HepG2 (cell line): ENCODE measurements around the gene GPBP1. TPM values are rescaled to one million over a fixed set of nuclear protein-coding genes. Genes with fewer than 3 reads are reported as not detected.

ENCODE experiments used
- ATAC-seq: fragments of 200-7000 bp; cut with Tn5 transposase; 3 replicates; pipeline ENCODE4 v1.9.1; 2020; ENCODE audit warnings: mild to moderate bottlenecking, moderate library complexity
- BruUV-seq: library from RNA; stranded (reverse); fragments of 400-500 nt; replicated peaks from 2 replicates; lab custom pipeline; 2021; lab: Mats Ljungman, UMichigan
- CTCF ChIA-PET: fragments of 300-600 bp; formaldehyde crosslinking; extraction: SDS; loops from one replicate; lab custom pipeline; 2021; ENCODE audit warnings: low total read pairs, inconsistent platforms, low intra/inter-chr PET ratio; lab: Yijun Ruan, JAX
- POLR2A ChIA-PET: fragments of 350-600 bp; sonication (Branson Sonifier 250); formaldehyde crosslinking; loops from one replicate; lab custom pipeline; 2020; ENCODE audit warnings: antibody characterized with exemption, inconsistent platforms; lab: Yijun Ruan, JAX
- DNase-seq: peaks from one replicate; pipeline ENCODE4 v3.0.0-alpha.2; 2015; ENCODE audit warnings: low spot score
- FAIRE-seq: peaks from 3 replicates; lab custom pipeline; 2011; peaks lifted over from hg19 to GRCh38; lab: Jason Lieb, UNC
- H2AFZ ChIP-seq: one replicate; pipeline ENCODE4 v1.6.1; 2011; ENCODE audit warnings: low read length, inconsistent platforms
- H3K27ac ChIP-seq: fragments of 300-600 bp; 3 replicates; pipeline ENCODE4 v1.8.0; 2011; ENCODE audit warnings: mixed run types, mild to moderate bottlenecking, mixed read lengths, low read length, inconsistent platforms; ENCODE audit not compliant: insufficient read depth; ENCODE audit errors: extremely low read length
- H3K27me3 ChIP-seq, 2 experiments: fragments of 200-600 bp in 1 of 2; 2 replicates in 1 of 2; 3 replicates in 1 of 2; pipeline versions ENCODE4 v1.6.0 to v1.8.0; 2011; ENCODE audit warnings: low read length in 2 of 2, mild to moderate bottlenecking in 2 of 2, moderate library complexity in 2 of 2, inconsistent platforms in 1 of 2; ENCODE audit not compliant: insufficient read depth in 2 of 2, control insufficient read depth in 1 of 2
- H3K36me3 ChIP-seq, 2 experiments: fragments of 200-600 bp in 1 of 2; replicated peaks in 1 of 2; 2 replicates in 1 of 2; 3 replicates in 1 of 2; pipeline versions ENCODE4 v1.5.1 to v1.8.0; 2011; ENCODE audit warnings: low read length in 2 of 2, inconsistent platforms in 1 of 2; ENCODE audit not compliant: insufficient read depth in 2 of 2, control insufficient read depth in 1 of 2
- H3K4me1 ChIP-seq: 2 replicates; pipeline ENCODE4 v1.5.1; 2012; ENCODE audit warnings: low read length, inconsistent platforms; ENCODE audit not compliant: insufficient read depth
- H3K4me2 ChIP-seq: 2 replicates; pipeline ENCODE4 v1.6.0; 2011; ENCODE audit warnings: low read depth, low read length, inconsistent platforms
- H3K4me3 ChIP-seq, 3 experiments: fragments of 200-600 bp in 1 of 3; sonication (generic), shearing (Covaris generic) in 1 of 3; replicated peaks in 1 of 3; 2 replicates each; pipeline ENCODE4 v1.5.1; 2011 to 2016; ENCODE audit warnings: low read length in 3 of 3, inconsistent platforms in 2 of 3, low read depth in 2 of 3, mild to moderate bottlenecking in 2 of 3, control low read depth in 1 of 3, mixed read lengths in 1 of 3; ENCODE audit not compliant: insufficient read depth in 1 of 3
- H3K79me2 ChIP-seq: one replicate; pipeline ENCODE4 v1.6.1; 2011; ENCODE audit warnings: low read length, inconsistent platforms; ENCODE audit not compliant: insufficient read depth
- H3K9ac ChIP-seq: 2 replicates; pipeline ENCODE4 v1.6.0; 2011; ENCODE audit warnings: mild to moderate bottlenecking, low read depth, low read length, inconsistent platforms; ENCODE audit not compliant: insufficient read depth
- H3K9me3 ChIP-seq: 2 replicates; pipeline ENCODE4 v1.5.1; 2012; ENCODE audit warnings: mild to moderate bottlenecking, low read length
- H4K20me1 ChIP-seq: 2 replicates; pipeline ENCODE4 v1.6.0; 2011; ENCODE audit warnings: inconsistent platforms, mild to moderate bottlenecking, low read length, moderate library complexity; ENCODE audit not compliant: insufficient read depth
- BHLHE40 ChIP-seq: IDR thresholded peaks from 2 replicates; pipeline ENCODE4 v1.6.1; 2011; ENCODE audit warnings: low read length, improper control_type of control experiment
- GATAD2A ChIP-seq: IDR thresholded peaks from 2 replicates; pipeline ENCODE4 v1.6.1; 2016
- HNRNPH1 ChIP-seq: fragments of 200-400 bp; formaldehyde crosslinking; optimal IDR thresholded peaks from 2 replicates; pipeline ENCODE3; 2017; ENCODE audit warnings: mild to moderate bottlenecking, low read depth, low read length
- IKZF1 ChIP-seq: fragments of 450-650 bp; IDR thresholded peaks from 2 replicates; pipeline ENCODE4 v1.7.1; 2016
- JUND ChIP-seq: sonication (generic); formaldehyde crosslinking; IDR thresholded peaks from 2 replicates; pipeline ENCODE4 v1.8.0; 2022; ENCODE audit warnings: mild to moderate bottlenecking, missing genetic modification reagents
- KLF15 ChIP-seq: sonication (generic); formaldehyde crosslinking; IDR thresholded peaks from 2 replicates; pipeline ENCODE4 v1.8.1; 2023; ENCODE audit warnings: borderline replicate concordance, mild to moderate bottlenecking, inconsistent platforms, missing genetic modification reagents, mixed read lengths
- KLF16 ChIP-seq, 2 experiments: sonication (generic) in 1 of 2; formaldehyde crosslinking in 1 of 2; IDR thresholded peaks; 2 replicates each; pipeline versions ENCODE4 v1.6.1 to v1.8.0; 2016 to 2023; ENCODE audit warnings: missing genetic modification reagents in 2 of 2, missing compliant biosample characterization in 1 of 2
- MAFK ChIP-seq, 2 experiments: IDR thresholded peaks in 1 of 2; conservative IDR thresholded peaks in 1 of 2; 2 replicates each; pipeline ENCODE4 v1.6.1; 2011; ENCODE audit warnings: improper control_type of control experiment in 2 of 2, low read length in 2 of 2
- MTA1 ChIP-seq: sonication (generic); formaldehyde crosslinking; IDR thresholded peaks from 2 replicates; pipeline ENCODE4 v1.4.0; 2020; ENCODE audit warnings: missing genetic modification reagents, mild to moderate bottlenecking, borderline replicate concordance
- MTF1 ChIP-seq: sonication (generic); formaldehyde crosslinking; IDR thresholded peaks from 2 replicates; pipeline ENCODE4 v1.5.0; 2020; ENCODE audit warnings: missing genetic modification reagents
- PLRG1 ChIP-seq: fragments of 450-650 bp; conservative IDR thresholded peaks from 2 replicates; pipeline ENCODE4 v1.6.1; 2016
- SMAD3 ChIP-seq: sonication (generic); formaldehyde crosslinking; IDR thresholded peaks from 2 replicates; pipeline ENCODE4 v1.4.0; 2020; ENCODE audit warnings: missing genetic modification reagents
- SOX13 ChIP-seq, 3 experiments: fragments of 450-650 bp in 1 of 3; sonication (generic) in 1 of 3; formaldehyde crosslinking in 1 of 3; IDR thresholded peaks in 2 of 3; conservative IDR thresholded peaks in 1 of 3; 2 replicates each; pipeline versions ENCODE4 v1.5.0 to v1.6.1; 2016 to 2020; ENCODE audit warnings: antibody characterized with exemption in 1 of 3, mild to moderate bottlenecking in 1 of 3, missing compliant biosample characterization in 1 of 3, missing genetic modification reagents in 1 of 3, moderate library complexity in 1 of 3
- SYNCRIP ChIP-seq: fragments of 200-400 bp; formaldehyde crosslinking; IDR thresholded peaks from 2 replicates; pipeline ENCODE4 v1.6.1; 2018; ENCODE audit warnings: mild to moderate bottlenecking, low read depth, low read length; ENCODE audit not compliant: insufficient read depth
- TAF1 ChIP-seq: sonication (generic); formaldehyde crosslinking; IDR thresholded peaks from 2 replicates; pipeline ENCODE4 v1.4.0; 2020; ENCODE audit warnings: missing genetic modification reagents
- TAF15 ChIP-seq: fragments of 200-400 bp; formaldehyde crosslinking; IDR thresholded peaks from one replicate; pipeline ENCODE4 v1.6.1; 2018; ENCODE audit warnings: mild to moderate bottlenecking, low read depth, low read length; ENCODE audit not compliant: poor library complexity, severe bottlenecking
- ZBTB7B ChIP-seq: sonication (generic); formaldehyde crosslinking; IDR thresholded peaks from 2 replicates; pipeline ENCODE4 v1.4.0; 2020; ENCODE audit warnings: missing genetic modification reagents
- ZFX ChIP-seq: sonication (generic); formaldehyde crosslinking; IDR thresholded peaks from 2 replicates; pipeline ENCODE4 v1.4.0; 2020; ENCODE audit warnings: mild to moderate bottlenecking, low read depth, missing genetic modification reagents, moderate library complexity
- ZNF124 ChIP-seq: sonication (generic); formaldehyde crosslinking; IDR thresholded peaks from 2 replicates; pipeline ENCODE4 v1.4.0; 2020; ENCODE audit warnings: missing genetic modification reagents
- ZNF205 ChIP-seq: IDR thresholded peaks from 2 replicates; pipeline ENCODE4 v1.6.1; 2018; ENCODE audit warnings: missing biosample characterization, missing genetic modification reagents
- ZNF225 ChIP-seq: sonication (generic); formaldehyde crosslinking; IDR thresholded peaks from 2 replicates; pipeline ENCODE4 v1.4.0; 2020; ENCODE audit warnings: mild to moderate bottlenecking, missing genetic modification reagents
- ZNF629 ChIP-seq: sonication (generic); formaldehyde crosslinking; conservative IDR thresholded peaks from 2 replicates; pipeline ENCODE4 v1.5.0; 2020; ENCODE audit warnings: missing genetic modification reagents
- WGBS: methylation state at CpG from one replicate; pipeline ENCODE4 v1.1.6; 2017; ENCODE audit warnings: low lambda C conversion rate; 5-methylcytosine and 5-hydroxymethylcytosine counted together
- in situ Hi-C: cut with HindIII; loops from 2 replicates; pipeline ENCODE4 v1.10.0; 2017; ENCODE audit warnings: low pct_unique_long_range_greater_than_20kb; ENCODE audit not compliant: extremely low pct_ligation_motif_present
- intact Hi-C: fragments of 100-400 bp; cut with micrococcal nuclease; formaldehyde crosslinking; loops from one replicate; pipeline ENCODE4 v1.10.0; 2022; ENCODE audit not compliant: unreplicated experiment
- polyA plus RNA-seq, 8 experiments: library from polyadenylated mRNA; depleted of rRNA in 3 of 8; stranded (reverse) in 7 of 8; unstranded in 1 of 8; fragments of >200 nt; fragmentation: Illumina TruSeq in 4 of 8; extraction: Trizol in 4 of 8; gene quantifications; 2 replicates each; pipeline versions ENCODE4 v1.2.1 to v1.2.3, GENCODE V29; 2011 to 2016; ENCODE audit warnings: low read depth in 4 of 8, missing spikeins in 1 of 8, mixed read lengths in 1 of 8; ENCODE audit not compliant: insufficient read depth in 1 of 8
- total RNA-seq, 5 experiments: library from RNA; depleted of rRNA; stranded (reverse); fragments of >200 nt; fragmentation: Illumina TruSeq; extraction: Trizol; gene quantifications; 2 replicates each; pipeline ENCODE4 v1.2.3, GENCODE V29; 2016; ENCODE audit warnings: low read depth in 1 of 5

Gene GPBP1
- total and polyA plus RNA-seq, 2 of the 13 experiments (the other 11 are each of a cell fraction or from before 2014, with no cell fraction given): 27.1 to 72.2 TPM

DNA sequence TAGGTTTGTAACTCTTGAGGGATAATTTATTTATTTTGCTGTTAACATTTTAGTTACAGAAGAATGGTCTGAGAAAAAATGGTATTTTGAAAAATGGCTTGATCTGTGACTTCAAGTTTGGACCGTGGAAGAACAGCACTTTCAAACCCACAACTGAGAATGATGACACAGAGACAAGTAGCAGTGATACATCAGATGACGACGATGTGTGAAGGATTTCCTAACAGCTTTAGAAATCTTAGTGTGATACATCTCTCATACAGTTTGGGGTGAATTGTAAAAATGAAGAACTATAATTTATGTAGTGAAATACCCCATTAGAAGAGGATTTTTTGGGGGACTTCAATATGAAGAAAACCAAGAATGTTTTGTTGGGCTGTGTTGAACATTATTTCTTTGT is 88.7 kb downstream of the GPBP1 start:
- H3K9ac ChIP-seq: no peak overlapping the region
- ATAC-seq: no peak
- 91% methylated on average over 3 of the region's 3 CpGs for WGBS
- in situ Hi-C loops: no loop called here
- no TSS peak for BruUV-seq
- H3K4me1 ChIP-seq: no peaks in the 10 kb centered on the region
- no peaks in the 10 kb centered on the region for H3K9me3 ChIP-seq
- H3K79me2 ChIP-seq: no peaks in the 10 kb centered on the region
- ChIA-PET CTCF (no interaction called here), POLR2A (no interaction called here)
- no peak overlapping the region for H3K4me2 ChIP-seq
- H3K36me3 ChIP-seq: peaks cover 13 to 60% of the 10 kb centered on the region in 2 experiments; a peak in 4 of 5 replicates
- no peaks in the 10 kb centered on the region for H3K27me3 ChIP-seq
- intact Hi-C loops: no loop called here
- TF ChIP-seq PLRG1 (no peak), TAF15 (no peak), HNRNPH1 (no peak), KLF15 (CRISPR knock-in tag) (no peak), ZNF629 (CRISPR knock-in tag) (no peak)
- FAIRE-seq: no peak
- H3K27ac ChIP-seq: no peak overlapping the region
- no peaks in the 10 kb centered on the region; the same call in 1 of the 2 replicates for H4K20me1 ChIP-seq
- no peak overlapping the region for H3K4me3 ChIP-seq
- no peak overlapping the region for H2AFZ ChIP-seq
- no peak for DNase-seq

DNA sequence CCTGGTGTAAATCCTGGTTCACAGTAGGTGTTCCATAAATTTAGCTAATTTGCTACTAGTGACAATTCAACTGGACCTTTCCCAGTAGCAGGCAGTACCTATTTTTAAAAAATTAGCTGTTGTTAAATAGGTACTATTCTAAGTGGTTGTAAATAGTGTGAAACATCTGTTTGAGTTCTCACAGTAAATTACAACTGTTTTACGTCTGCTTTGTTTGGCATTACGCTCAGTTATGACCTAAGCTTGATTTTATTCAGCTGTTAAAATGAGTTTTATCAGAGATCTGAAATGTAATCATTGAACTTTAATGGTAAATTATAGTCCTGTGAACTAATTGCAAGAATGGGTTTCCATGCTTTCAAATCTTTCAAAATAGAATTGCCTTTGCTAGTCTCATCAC is 93.9 kb downstream of the GPBP1 start:
- H4K20me1 ChIP-seq: peaks cover 2% of the 10 kb centered on the region; the same call in 1 of the 2 replicates
- no peaks in the 10 kb centered on the region for H3K4me1 ChIP-seq
- no peak overlapping the region for H3K4me3 ChIP-seq
- H3K9me3 ChIP-seq: no peaks in the 10 kb centered on the region
- no TSS peak for BruUV-seq
- in situ Hi-C loops: no loop called here
- no peak for ATAC-seq
- no peaks in the 10 kb centered on the region for H3K79me2 ChIP-seq
- no peak for DNase-seq
- no peaks in the 10 kb centered on the region for H3K27me3 ChIP-seq
- no peak overlapping the region for H3K9ac ChIP-seq
- H3K27ac ChIP-seq: no peak overlapping the region
- ChIA-PET POLR2A (no interaction called here), CTCF (no interaction called here)
- intact Hi-C loops: no loop called here
- WGBS: 91% methylated on average over 2 of the region's 2 CpGs
- peaks cover 2 to 12% of the 10 kb centered on the region in 2 experiments; a peak in 2 of 5 replicates for H3K36me3 ChIP-seq
- no peak overlapping the region for H2AFZ ChIP-seq
- no peak for TF ChIP-seq SOX13 (IDR thresholded peaks at IDR 0.05)
- TF ChIP-seq SOX13 (CRISPR knock-in tag; conservative IDR thresholded peaks at IDR 0.05 in 1 of 2, IDR thresholded peaks at IDR 0.05 in 1 of 2): no peak
- no peak for TF ChIP-seq BHLHE40
- no peak for TF ChIP-seq JUND (CRISPR knock-in tag)
- TF ChIP-seq GATAD2A (CRISPR knock-in tag): no peak
- TF ChIP-seq ZNF205 (CRISPR knock-in tag): no peak
- no peak for TF ChIP-seq TAF1 (CRISPR knock-in tag)
- no peak for TF ChIP-seq ZNF124
- TF ChIP-seq SYNCRIP: no peak
- TF ChIP-seq KLF15 (CRISPR knock-in tag): no peak
- no peak for TF ChIP-seq IKZF1
- TF ChIP-seq MTF1 (CRISPR knock-in tag): no peak
- TF ChIP-seq SMAD3 (CRISPR knock-in tag): no peak
- TF ChIP-seq KLF16 (CRISPR knock-in tag; IDR thresholded peaks at IDR 0.05): no peak
- TF ChIP-seq MAFK (conservative IDR thresholded peaks at IDR 0.05 in 1 of 2, IDR thresholded peaks at IDR 0.05 in 1 of 2; ENCODE audit: low read length in 2 of 2): no peak
- TF ChIP-seq MTA1 (CRISPR knock-in tag): no peak
- no peak for TF ChIP-seq ZBTB7B (CRISPR knock-in tag)
- no peak for TF ChIP-seq ZNF225 (CRISPR knock-in tag)
- no peak for TF ChIP-seq ZFX (CRISPR knock-in tag)
- H3K4me2 ChIP-seq: no peak overlapping the region
- no peak for FAIRE-seq
